Measurements from ENCODE around the gene STARD13.

The STARD13 gene

DNA sequence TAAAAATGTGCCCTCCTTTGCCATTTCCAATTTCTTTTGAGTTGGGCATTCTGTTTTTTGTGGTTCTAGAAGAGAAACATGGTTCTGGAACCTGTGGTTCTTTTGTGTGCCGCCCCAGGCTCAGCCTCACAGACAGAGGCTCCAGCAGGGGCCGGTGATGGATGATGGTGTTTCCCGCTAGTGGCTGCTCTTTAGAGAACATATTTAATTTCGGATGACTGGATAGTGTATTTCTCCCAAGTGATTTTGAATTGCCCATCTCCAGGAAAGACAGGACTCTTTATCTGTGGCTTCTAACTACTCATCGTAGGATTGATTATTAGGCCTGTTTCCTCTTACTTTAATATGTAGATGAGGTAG is 194.2 kb downstream of the STARD13 start:
- Mint-ChIP-seq H3K9me3 (peaks cover 9% of the 10 kb centered on the region), H3K4me1 (ENCODE audit: low read depth) (peaks cover 9% of the 10 kb centered on the region), H3K4me3 (no peak overlapping the region), H3K27ac (no peak overlapping the region), H3K36me3 (ENCODE audit: low read depth) (no peaks in the 10 kb centered on the region), H3K27me3 (ENCODE audit: low read depth) (no peaks in the 10 kb centered on the region)

DNA sequence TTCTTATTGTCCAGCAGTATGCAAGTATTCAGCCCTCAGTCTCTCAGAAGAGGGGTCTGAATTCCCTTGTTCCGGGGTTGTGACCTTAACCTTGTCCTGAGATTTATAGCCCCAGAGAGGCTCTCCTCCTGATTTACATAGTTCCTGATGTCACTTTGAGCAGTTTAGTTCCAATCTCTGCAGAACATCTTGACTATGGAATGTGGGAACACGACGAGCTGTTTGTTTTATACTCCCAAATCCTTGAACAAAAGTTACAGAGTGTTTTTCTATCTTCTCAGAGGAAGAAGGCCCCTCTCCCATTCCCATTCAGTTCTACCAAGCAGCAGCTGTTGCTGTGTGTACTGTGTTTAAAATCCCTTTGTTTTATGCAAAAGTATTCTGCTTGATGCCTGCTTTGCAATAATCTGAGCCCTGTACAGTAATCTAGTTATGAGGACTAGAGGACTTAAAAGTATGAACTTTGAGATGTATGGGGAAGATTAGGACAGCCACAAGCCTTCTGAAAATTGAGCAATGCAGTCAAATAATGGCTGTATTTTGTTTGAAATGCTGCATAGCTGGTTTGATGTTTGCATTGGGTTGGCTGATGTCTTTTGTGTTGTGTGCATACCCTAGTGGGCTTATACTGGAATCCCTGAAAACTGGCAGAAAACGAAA is 194.7 kb downstream of the STARD13 start:
- Mint-ChIP-seq H3K4me3 (no peak overlapping the region), H3K27ac (no peak overlapping the region), H3K27me3 (ENCODE audit: low read depth) (no peaks in the 10 kb centered on the region), H3K9me3 (peaks cover 9% of the 10 kb centered on the region), H3K36me3 (ENCODE audit: low read depth) (no peaks in the 10 kb centered on the region), H3K4me1 (ENCODE audit: low read depth) (peaks cover 14% of the 10 kb centered on the region)

DNA sequence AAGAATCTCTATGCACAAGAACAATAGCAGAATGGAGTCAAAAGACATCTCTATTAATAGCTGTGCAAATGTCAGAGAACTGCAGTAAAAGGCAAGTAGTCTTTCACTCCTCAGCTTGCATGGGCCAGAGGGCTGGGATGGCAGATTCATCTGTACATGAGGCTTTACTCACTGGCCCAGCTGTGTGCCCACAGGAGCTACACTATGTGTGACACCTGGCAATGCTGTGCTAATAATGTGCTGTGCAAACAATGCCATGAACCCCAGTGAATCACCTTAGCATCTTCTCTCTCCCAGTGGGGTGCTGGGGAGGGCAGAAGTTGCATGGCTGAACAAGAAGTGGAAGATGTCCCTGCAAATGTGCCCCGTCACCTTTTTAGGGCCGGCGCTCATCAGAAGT is 196.2 kb downstream of the STARD13 start:
- peaks cover 5% of the 10 kb centered on the region for H3K9me3 Mint-ChIP-seq
- no peaks in the 10 kb centered on the region for H3K36me3 Mint-ChIP-seq (ENCODE audit: low read depth)
- no peaks in the 10 kb centered on the region for H3K27me3 Mint-ChIP-seq (ENCODE audit: low read depth)
- H3K4me1 Mint-ChIP-seq (ENCODE audit: low read depth), result peaks cover 18% of the 10 kb centered on the region
- H3K27ac Mint-ChIP-seq, result no peak overlapping the region
- H3K4me3 Mint-ChIP-seq, result no peak overlapping the region

DNA sequence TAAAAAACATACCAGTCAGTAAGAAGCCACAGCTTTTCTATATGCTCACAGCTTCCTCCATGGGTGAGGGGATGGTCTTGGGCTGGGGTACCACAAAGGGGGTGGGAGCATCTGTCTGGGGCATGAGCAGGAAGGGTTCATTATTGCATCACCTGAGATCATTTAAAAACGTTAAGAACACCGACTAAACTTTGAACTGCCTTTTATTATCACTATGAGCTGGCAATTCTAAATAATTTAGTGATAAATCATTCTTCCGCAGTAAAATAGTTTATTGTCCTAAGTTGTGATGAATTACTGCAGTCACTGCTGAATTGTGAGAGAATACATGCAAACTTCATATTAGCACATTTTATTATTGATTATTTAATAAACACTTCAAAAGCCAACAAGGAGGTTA is 197.8 kb downstream of the STARD13 start:
- Mint-ChIP-seq H3K27ac (no peak overlapping the region), H3K4me1 (ENCODE audit: low read depth) (peaks cover 20% of the 10 kb centered on the region), H3K4me3 (no peak overlapping the region), H3K9me3 (no peaks in the 10 kb centered on the region), H3K36me3 (ENCODE audit: low read depth) (no peaks in the 10 kb centered on the region), H3K27me3 (ENCODE audit: low read depth) (no peaks in the 10 kb centered on the region)

DNA sequence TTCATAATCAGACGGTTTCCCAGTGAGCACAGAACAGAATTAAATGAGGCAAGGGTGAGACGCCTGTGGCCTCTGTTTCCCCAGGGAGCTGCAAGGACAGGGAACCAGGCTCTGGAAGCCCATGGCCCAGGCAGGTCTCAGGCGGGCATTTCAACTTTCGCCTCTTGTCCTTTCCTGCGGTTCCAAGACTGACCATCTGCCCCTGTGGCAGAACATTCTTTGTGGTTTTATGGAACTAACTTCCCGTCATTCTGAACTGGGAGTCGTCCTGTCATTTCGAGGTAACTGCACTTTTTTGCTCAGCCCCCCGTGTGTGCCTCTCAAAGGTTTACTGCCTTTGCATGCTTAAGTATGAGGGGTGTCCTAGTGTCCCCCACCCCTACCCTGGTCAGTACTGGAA is 198.5 kb downstream of the STARD13 start:
- Mint-ChIP-seq H3K27me3 (ENCODE audit: low read depth) (no peaks in the 10 kb centered on the region), H3K9me3 (no peaks in the 10 kb centered on the region), H3K4me3 (no peak overlapping the region), H3K36me3 (ENCODE audit: low read depth) (no peaks in the 10 kb centered on the region), H3K27ac (peak overlapping the region; percentile 26), H3K4me1 (ENCODE audit: low read depth) (peaks cover 20% of the 10 kb centered on the region)

DNA sequence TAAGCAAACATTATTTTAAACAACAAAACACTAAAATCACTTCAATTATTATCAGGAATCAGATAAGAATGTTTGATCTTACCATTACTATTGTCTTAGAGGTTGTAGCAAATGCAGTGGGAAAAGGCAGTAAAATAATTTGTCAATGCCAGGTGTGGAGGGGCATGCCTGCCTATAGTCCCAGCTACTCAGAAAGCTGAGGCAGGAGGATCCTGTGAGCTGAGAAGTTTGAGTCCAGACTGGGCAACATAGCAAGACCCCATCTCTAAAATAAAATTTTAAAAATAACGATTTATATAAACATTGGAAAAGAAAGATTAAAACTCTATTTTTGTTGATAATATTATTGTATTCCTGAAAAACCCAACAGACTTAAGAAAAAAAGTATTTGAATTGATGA is 202.5 kb downstream of the STARD13 start:
- Mint-ChIP-seq H3K9me3 (no peaks in the 10 kb centered on the region), H3K27me3 (ENCODE audit: low read depth) (no peaks in the 10 kb centered on the region), H3K27ac (no peak overlapping the region), H3K4me1 (ENCODE audit: low read depth) (peaks cover 24% of the 10 kb centered on the region), H3K36me3 (ENCODE audit: low read depth) (no peaks in the 10 kb centered on the region), H3K4me3 (no peak overlapping the region)

DNA sequence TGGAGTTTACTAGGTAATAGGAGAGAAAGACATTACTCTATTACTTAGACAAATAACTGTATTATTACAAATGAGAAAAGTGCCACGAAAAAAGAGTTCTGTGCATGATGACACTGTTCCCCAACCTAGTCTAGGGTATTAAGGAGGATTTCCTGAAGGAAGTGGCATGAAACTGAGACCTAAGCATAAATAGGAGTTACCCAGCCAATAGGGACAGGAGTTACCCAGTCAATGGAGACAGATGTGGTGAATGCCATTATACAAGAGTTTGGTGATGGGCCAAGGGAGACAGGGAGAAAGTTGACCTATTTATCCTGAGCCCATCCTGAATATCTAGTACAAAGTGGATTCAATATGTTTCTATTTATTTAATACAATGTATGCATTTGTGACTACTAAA is 203.9 kb downstream of the STARD13 start:
- Mint-ChIP-seq H3K4me1 (ENCODE audit: low read depth) (peaks cover 18% of the 10 kb centered on the region), H3K4me3 (no peak overlapping the region), H3K27ac (no peak overlapping the region), H3K36me3 (ENCODE audit: low read depth) (no peaks in the 10 kb centered on the region), H3K27me3 (ENCODE audit: low read depth) (no peaks in the 10 kb centered on the region), H3K9me3 (no peaks in the 10 kb centered on the region)

DNA sequence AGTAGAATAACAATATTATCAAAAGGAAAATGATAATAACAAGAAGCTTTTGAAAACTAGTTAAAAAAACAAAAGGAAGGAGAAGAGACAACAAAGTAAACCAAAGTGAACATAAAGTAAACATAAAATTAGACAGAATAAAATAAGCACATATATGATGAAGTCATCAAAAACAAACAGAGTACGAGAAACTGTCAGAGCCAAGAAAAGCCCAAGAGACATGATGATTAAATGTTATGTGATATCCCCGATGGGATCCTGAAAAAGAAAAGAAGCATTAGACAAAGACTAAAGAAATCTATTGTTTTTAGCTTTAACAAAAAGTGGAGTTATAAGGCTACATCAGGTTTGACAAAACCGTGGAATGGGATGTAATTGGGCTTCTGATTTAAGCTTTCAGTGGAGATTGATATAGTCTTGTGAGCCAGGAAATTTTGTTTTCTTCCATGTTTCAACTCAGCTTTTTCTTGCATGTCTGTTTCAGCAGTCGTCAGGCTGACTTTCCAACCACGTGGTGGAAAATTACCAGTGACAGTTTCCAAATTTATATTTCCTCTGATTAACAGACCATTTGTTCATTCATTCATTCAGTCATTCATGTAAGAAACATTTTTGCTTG is 204.5 kb downstream of the STARD13 start:
- peaks cover 12% of the 10 kb centered on the region for H3K4me1 Mint-ChIP-seq (ENCODE audit: low read depth)
- no peaks in the 10 kb centered on the region for H3K27me3 Mint-ChIP-seq (ENCODE audit: low read depth)
- no peaks in the 10 kb centered on the region for H3K9me3 Mint-ChIP-seq
- H3K4me3 Mint-ChIP-seq, result no peak overlapping the region
- no peak overlapping the region for H3K27ac Mint-ChIP-seq
- no peaks in the 10 kb centered on the region for H3K36me3 Mint-ChIP-seq (ENCODE audit: low read depth)

DNA sequence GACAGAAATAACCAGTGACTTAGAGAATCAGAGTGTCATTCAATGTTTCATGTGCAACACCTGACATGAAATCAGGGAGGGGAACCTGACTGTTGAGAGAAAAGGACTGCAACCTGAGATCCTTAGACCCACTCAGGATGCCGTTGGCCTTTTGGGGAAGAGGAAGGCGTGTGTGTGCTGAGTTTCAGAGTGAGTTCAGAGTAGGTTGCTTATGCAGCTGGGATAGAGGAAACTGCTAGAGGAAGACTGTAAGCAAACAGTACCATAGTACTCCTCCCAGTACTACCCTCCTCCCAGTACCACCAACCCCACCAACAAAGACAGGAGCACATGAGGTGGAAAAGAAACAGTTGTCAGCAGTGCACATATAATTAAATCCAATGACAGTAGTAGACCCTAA is 205.6 kb downstream of the STARD13 start:
- Mint-ChIP-seq H3K4me1 (ENCODE audit: low read depth) (peaks cover 7% of the 10 kb centered on the region), H3K9me3 (no peaks in the 10 kb centered on the region), H3K36me3 (ENCODE audit: low read depth) (no peaks in the 10 kb centered on the region), H3K27ac (no peak overlapping the region), H3K4me3 (no peak overlapping the region), H3K27me3 (ENCODE audit: low read depth) (no peaks in the 10 kb centered on the region)

DNA sequence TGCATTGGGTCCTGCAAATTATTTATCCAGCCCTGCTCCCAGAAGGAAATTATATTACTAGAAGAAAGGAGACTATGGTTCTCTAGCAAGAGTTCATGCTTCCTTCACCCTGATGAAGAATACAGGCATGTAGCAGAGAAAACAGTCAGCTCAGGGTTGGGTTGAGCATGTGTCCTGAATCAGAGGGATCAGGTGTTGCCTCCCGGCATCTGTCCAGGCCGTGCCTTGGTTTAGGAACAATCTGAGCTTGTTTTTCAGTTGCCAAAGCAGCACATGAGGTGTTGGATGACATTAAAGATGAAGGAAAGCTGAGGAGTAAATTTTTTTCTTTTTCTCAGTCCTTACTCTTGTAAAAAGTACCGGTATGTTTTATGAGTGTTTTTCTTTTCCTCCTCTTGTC is 207.3 kb downstream of the STARD13 start:
- peaks cover 3% of the 10 kb centered on the region for H3K4me1 Mint-ChIP-seq (ENCODE audit: low read depth)
- H3K9me3 Mint-ChIP-seq, result no peaks in the 10 kb centered on the region
- no peaks in the 10 kb centered on the region for H3K27me3 Mint-ChIP-seq (ENCODE audit: low read depth)
- H3K27ac Mint-ChIP-seq, result no peak overlapping the region
- no peak overlapping the region for H3K4me3 Mint-ChIP-seq
- no peaks in the 10 kb centered on the region for H3K36me3 Mint-ChIP-seq (ENCODE audit: low read depth)

DNA sequence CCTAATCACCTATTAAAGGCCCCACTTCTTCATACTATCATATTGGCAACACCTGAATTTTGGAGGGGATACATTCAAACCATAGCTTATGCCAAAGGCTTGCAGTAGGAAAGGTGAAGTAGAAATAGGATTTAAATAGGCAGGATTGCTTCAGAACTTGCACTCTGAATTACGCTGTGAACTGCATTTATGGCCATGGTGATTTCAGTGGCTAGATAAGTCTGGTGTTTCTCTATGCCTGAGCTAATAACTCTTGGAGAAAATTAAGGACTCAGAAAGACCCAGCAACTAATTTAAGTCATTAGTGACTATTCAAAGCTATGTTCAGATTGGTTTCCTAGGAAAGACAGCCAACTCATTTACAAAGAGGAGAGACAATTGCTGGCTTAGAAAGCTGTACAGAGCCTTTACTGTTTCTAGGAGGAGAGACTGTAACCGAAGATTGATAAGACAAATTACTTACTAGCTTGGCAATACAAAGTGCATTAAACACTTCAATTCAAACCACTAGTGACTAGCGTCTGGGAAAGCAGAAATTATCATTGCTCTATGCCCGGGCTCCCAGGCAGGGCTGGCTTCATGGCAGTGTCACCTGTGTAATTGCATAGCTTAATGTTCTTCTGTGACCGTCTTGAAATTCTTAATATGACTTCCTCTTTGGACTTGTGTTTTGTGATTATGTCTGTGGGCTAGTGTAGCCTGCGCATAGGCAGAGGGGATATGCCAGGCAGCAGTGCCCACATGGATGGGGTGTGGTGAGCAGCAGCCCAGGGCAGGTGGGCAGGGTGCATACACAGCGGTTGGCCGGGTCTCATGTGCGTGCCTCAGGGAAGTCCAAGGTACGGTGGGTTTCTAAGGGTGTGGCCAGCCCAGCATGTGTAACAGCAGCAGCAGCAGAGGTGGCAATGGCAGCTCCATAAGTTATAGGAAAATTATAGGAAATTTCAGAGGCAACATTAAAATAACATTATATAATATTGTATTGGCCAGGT is 209.3 kb downstream of the STARD13 start:
- H3K27me3 Mint-ChIP-seq (ENCODE audit: low read depth), result no peaks in the 10 kb centered on the region
- no peaks in the 10 kb centered on the region for H3K36me3 Mint-ChIP-seq (ENCODE audit: low read depth)
- H3K9me3 Mint-ChIP-seq, result no peaks in the 10 kb centered on the region
- H3K4me1 Mint-ChIP-seq (ENCODE audit: low read depth), result peaks cover 14% of the 10 kb centered on the region
- H3K27ac Mint-ChIP-seq, result no peak overlapping the region
- no peak overlapping the region for H3K4me3 Mint-ChIP-seq

DNA sequence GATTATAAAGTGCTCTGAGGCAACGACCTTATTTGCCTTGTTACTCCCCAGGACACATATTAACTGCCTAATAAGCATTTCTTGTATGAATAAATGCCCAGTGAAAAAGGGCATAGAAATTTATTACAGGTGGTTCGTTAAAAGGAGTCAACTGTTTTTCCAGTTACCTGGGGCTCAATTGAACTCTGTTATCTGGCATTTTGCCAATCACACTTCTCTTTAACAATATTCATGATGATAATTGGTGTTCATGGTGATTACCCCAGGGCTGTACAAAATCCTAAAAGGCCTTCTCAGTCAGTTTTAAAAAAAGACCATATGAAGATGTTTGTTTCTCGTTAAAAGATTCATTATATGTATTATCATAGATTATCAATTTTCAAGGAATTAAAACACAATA is 212.2 kb downstream of the STARD13 start:
- Mint-ChIP-seq H3K27me3 (ENCODE audit: low read depth) (no peaks in the 10 kb centered on the region), H3K4me3 (no peak overlapping the region)

DNA sequence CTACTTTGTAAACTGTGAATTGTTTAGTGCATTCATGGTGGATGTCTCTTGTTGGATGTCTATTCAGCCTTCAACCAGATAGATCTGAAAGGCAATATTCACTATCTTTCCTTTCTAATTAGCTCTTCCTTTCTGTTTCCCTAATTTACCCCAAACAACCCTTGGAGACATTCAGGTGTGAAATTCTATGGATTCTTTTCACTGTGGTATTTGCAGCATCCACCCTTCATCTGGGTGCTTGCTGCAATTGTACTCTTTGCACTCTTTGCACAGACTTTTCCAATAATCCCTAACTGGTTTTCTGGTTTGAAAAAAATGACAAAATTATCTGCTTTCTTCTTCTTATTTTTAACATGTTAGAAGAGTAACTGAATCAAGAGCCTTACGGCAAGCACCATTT is 212.8 kb downstream of the STARD13 start:
- Mint-ChIP-seq H3K27ac (no peak overlapping the region), H3K27me3 (ENCODE audit: low read depth) (no peaks in the 10 kb centered on the region), H3K9me3 (no peaks in the 10 kb centered on the region), H3K4me3 (no peak overlapping the region), H3K36me3 (ENCODE audit: low read depth) (no peaks in the 10 kb centered on the region), H3K4me1 (ENCODE audit: low read depth) (peaks cover 16% of the 10 kb centered on the region)

More for the DNA sequence above, 212.2 kb downstream of the STARD13 start:
- H3K4me1 Mint-ChIP-seq (ENCODE audit: low read depth), result peaks cover 16% of the 10 kb centered on the region
- H3K9me3 Mint-ChIP-seq, result no peaks in the 10 kb centered on the region
- H3K27ac Mint-ChIP-seq, result no peak overlapping the region
- H3K36me3 Mint-ChIP-seq (ENCODE audit: low read depth), result no peaks in the 10 kb centered on the region

DNA sequence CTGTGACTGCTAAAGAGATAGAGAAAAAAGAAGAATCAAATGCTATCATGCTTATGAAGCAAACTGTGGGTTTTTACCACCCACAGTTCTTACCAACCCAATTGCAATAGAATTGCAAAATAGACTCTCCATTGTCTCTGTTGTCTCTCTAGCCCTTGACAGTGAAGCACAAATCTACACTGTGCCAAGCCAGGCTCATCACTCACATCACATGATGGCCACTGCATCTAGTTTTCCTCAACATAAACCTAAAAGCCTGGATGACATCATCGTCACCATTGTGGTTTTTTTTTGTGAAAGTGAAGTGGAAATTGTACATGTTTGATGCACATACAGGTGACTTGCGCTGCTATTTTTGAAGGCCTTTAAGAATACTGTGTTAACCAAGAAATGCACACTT is 213.3 kb downstream of the STARD13 start:
- Mint-ChIP-seq H3K27ac (no peak overlapping the region), H3K36me3 (ENCODE audit: low read depth) (no peaks in the 10 kb centered on the region), H3K4me1 (ENCODE audit: low read depth) (peaks cover 16% of the 10 kb centered on the region), H3K27me3 (ENCODE audit: low read depth) (no peaks in the 10 kb centered on the region), H3K9me3 (no peaks in the 10 kb centered on the region), H3K4me3 (no peak overlapping the region)

DNA sequence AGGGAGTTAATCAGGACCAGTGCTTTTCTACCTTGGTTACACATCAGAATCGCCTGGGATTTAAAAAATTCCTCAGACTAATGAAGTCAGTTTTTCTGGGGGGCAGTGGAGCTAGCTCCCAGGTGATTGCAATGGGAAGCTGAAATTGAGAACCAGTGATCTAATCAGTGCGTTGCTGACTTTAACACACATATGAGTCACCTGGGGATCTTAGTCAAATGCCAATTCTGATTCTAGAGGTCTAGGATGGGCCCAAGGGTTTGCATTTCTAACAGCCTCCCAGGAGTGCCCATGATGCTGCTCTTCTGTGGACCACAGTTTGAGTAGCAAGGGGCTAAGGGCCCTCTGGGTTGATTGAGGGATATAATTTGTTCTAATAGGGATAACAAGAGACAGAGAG is 214.8 kb downstream of the STARD13 start:
- Mint-ChIP-seq H3K4me1 (ENCODE audit: low read depth) (peaks cover 16% of the 10 kb centered on the region), H3K9me3 (no peaks in the 10 kb centered on the region), H3K27me3 (ENCODE audit: low read depth) (no peaks in the 10 kb centered on the region), H3K27ac (no peak overlapping the region), H3K36me3 (ENCODE audit: low read depth) (no peaks in the 10 kb centered on the region), H3K4me3 (no peak overlapping the region)

Data from T-helper 1 cell treated with Interleukin-12 subunit alpha and Interleukin-12 subunit beta and Interleukin-4 antibody, amounts not matched to agents 30 μg/mL and 1 μg/mL, for 36 hours (primary cell).